Measurements from ENCODE around the gene GDF7.

- no peak for TF ChIP-seq POLR2A (IDR thresholded peaks at IDR 0.05)
- TF ChIP-seq, protein P1, sequence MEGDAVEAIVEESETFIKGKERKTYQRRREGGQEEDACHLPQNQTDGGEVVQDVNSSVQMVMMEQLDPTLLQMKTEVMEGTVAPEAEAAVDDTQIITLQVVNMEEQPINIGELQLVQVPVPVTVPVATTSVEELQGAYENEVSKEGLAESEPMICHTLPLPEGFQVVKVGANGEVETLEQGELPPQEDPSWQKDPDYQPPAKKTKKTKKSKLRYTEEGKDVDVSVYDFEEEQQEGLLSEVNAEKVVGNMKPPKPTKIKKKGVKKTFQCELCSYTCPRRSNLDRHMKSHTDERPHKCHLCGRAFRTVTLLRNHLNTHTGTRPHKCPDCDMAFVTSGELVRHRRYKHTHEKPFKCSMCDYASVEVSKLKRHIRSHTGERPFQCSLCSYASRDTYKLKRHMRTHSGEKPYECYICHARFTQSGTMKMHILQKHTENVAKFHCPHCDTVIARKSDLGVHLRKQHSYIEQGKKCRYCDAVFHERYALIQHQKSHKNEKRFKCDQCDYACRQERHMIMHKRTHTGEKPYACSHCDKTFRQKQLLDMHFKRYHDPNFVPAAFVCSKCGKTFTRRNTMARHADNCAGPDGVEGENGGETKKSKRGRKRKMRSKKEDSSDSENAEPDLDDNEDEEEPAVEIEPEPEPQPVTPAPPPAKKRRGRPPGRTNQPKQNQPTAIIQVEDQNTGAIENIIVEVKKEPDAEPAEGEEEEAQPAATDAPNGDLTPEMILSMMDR (IDR thresholded peaks at IDR 0.05): no peak
Measured at GRCh38 chr2:20640411-20641122, 26.4 kb upstream of the GDF7 start.
